Cerebellar cortex (tissue), 1 donor: Measurements from ENCODE around the gene SOWAHA.
A peak's percentile ranks its signal among the peaks of the same experiment; 100 is the strongest.
"Not testable (repeated sequence)": the region's sequence is repeated elsewhere in the genome, so short reads cannot be mapped to it uniquely, and the experiment has no call there.

Experiments used
- DNase-seq: peaks from one replicate; pipeline ENCODE4 v3.0.0-alpha.2; 2015; ENCODE audit warnings: low spot score

Gene SOWAHA

DNA sequence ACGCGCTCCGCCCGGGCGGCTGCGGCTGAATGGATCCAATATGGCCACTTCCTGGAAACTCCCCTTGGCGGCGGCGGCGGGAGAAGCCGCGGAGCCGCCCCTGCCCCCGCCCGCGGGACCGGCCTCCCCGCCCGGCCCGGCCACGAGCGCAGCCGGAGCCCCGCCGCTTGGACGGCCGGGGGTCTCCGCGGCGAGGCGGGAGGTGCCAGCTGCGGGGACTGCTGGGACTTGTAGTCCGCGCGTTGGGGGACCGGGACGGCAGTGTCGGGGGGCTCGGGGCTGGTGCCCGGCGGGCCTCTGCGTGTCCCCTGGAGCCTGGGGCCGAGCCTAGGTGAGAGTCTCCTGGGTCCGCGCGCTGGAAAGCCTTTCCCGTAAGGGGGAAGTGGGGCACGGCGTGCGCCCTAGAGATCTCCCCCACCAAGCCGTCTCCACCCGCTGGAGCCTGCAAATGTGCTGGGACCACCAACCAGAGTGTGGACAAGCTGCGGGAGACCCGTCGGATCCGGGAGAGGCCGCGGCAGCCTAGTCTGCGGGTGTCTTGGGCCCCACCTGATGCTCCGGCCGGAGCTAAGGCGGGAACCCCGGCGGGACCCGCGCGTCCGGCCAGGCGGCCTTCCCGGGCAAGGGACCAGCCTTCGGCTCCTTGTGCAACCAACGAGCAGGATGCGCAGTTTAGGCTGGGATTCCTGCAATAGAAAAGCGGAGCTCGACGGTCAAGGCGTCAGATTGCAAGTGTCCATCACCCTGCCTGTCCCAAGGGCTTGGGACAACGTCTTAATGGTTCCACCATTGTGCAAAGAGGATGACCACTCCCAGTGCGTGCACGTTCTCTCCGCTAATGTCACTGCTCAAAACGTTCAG lies 35.7 kb upstream of the SOWAHA start, which contains the start of gene SEPTIN8:
TSS of gene SEPTIN8 (minus strand) at position 31 of the 861 bp plus-strand sequence. CDS start 102 bp downstream, outside the sequence.
- DNase-seq, result peak; percentile 53

GRCh38 chr5:132778129-132778528 lies 35.0 kb upstream of the SOWAHA start:
- no peak for DNase-seq

DNA sequence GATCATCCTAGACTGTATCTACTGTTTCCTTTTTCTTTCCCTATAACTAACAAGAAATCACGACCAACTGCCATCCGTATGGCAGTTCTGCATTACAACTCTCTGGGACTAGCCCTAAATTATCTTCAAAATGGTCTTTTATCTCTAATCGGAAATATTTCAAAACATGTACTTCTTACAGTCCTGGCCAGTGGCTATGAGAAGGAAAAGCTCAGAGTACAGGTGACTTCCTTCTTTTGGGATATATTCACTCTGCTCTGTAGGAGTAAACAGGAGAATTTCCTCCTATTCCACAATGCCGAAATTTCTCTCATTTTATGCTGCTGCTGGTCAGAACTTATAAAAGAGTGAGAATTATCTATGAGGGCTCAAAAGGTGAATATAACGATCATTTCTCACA lies 34.2 kb upstream of the SOWAHA start:
- DNase-seq, result no peak

DNA sequence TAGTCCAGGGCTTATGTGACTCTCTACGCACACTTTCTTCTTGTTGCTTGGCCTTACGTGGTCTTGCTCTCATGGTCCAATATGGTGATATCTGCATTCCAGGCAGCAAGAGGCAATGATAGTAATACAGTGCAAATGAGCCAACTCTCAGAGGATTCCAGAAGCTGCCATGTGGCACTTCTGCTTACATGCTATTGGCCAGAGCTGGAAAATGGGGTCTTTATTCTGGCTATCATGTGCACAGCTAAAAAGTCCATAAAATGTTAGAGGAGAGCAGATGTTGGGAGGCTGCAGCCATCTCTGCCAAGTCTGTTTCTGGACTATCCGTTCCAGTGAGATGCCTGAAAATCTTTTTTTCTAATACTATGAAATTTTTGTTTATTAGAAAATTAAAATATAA lies 33.1 kb upstream of the SOWAHA start:
- DNase-seq, result no peak

- DNase-seq, result no peak
Observed at GRCh38 chr5:132780577-132780976, 32.5 kb upstream of the SOWAHA start.

GRCh38 chr5:132781029-132781428 lies 32.1 kb upstream of the SOWAHA start:
- no peak for DNase-seq

GRCh38 chr5:132782101-132782500 lies 31.0 kb upstream of the SOWAHA start:
- DNase-seq, result no peak

- DNase-seq, result no peak
Observed at GRCh38 chr5:132785365-132785764, 27.7 kb upstream of the SOWAHA start.

- DNase-seq, result no peak
Observed at GRCh38 chr5:132785864-132786263, 27.2 kb upstream of the SOWAHA start.

DNA sequence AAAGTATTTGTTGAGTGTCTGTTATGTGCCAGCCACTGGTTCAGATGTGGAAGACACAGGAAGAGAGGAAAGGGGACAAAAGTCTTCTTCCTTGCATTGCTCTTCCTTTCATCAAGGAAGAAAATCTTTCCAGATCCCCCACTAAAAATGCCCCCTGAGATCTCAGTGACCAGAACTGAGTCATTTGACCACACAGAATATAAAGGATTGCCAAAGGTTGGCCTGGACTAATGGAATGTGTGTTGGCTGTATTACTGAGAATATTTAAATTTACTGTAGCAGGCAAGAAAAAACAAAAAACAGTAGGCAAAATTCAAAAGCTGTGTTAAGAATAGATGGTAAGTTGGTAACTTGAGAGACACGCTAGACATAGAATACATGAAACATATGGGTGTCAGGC lies 26.0 kb upstream of the SOWAHA start:
- no peak for DNase-seq

DNA sequence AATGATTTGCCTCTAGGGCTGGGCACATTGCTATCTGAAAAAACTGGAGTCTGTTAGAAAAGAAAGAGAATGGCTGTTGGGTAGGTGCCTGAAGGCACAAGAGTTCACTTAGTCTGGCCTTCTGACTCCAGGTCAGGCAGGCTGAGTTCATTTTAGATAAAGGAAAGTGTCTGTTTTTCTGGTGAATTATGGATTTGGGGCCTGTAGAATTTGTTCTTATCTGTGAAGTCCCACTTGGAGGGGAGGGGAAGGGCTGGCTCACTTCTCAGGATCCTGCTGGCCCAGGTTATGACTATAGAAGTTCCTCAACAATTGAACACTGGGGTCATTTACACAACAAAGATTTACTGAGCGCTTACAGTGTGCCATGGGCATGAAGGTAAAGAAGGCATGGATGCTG lies 24.6 kb upstream of the SOWAHA start:
- no peak for DNase-seq

DNA sequence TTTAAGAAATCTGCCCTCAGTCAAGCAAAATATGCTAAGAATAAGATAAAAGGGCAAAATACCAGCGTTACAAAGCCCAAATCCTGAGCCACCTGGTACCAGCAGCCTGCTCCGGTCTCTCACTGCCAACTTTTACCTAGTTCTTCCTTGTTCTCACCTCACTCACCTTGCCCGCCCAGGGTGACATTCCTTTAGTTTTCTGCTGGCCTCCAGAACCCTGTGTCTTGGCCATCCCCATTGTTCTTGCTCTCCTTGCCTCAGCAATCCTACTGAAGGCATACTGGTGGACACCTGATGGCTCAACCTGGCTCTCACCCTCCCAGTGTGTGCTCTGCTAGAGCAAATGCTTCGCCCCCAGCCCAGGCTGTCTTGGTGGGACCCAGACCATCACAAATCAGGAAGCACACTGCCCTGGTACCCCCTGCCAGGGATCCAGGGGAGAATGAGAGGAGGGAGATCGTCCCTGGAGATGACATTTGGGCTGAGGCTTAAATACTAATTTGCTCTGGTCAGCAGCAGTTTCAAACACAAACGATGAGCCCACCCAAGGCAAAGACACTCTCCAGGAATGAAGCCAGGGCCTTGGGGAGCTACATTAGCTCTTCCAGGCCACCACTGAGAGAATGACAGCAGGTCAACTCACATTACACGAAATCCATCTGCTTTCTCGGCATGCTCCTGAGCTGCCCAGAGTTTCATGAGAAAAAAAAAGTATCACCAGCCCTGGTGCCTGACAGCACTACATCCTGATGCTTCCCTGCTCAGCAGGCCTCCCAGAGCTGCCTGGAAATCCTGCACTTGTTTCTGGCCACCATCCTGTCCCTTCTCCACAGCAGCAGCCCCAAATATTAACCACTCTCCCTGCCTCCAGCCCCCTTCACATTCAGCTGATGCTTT lies 23.9 kb upstream of the SOWAHA start:
- peak; percentile 91 for DNase-seq

DNA sequence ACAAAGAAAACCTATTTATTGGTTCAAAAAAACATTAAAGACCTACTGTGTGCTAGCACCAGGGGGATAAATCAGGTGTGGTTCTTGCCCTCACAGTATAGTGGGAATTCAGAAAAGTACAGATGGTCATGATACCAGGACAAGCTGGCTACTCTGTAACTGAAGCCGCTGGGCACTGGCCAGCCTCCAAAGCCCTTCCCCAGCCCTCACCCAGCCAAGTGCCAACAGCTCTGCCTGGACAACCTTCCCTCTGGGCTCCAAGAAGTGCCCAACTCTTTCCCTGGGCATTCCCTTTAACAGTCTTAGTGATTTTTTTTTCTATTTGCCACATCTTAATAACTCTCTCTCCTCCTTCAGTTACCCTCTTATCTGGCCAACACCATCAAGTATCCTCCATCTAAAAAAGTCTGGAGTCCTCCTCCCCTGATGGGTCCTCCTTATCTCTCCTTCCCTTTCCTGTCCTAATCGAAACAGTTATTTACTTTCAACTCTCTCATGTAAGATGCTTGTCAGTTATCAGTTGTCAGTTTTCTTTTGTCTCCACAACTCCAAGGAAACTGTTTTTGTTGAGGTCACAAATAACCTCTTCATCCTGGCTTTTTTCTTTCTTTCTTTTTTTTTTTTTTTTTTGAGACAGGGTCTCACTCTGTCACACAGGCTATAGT lies 22.8 kb upstream of the SOWAHA start:
- peak; percentile 83 for DNase-seq

- no peak for DNase-seq
Observed at GRCh38 chr5:132791026-132791425, 22.1 kb upstream of the SOWAHA start.

DNA sequence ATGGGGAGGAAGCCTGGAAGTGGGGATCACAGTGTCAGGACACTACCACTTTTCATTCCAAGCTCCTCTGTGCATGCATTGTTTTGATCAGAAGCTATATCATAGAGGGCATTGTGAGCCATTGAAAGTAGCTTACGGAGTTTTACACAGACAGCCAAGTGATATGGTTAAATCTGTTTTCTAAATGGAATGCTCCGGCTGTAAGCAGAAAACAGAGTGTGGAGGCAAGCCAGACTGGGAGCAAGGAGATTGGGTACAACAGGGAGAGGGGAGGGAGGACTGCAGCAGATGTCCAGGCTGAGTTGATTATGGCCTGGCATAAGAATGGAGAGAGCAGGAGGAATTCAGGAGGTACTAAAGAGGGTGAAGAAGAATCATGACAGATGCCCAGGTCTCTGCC lies 15.5 kb upstream of the SOWAHA start:
- peak; percentile 84 for DNase-seq

GRCh38 chr5:132799392-132799791 lies 13.7 kb upstream of the SOWAHA start:
- DNase-seq, result no peak

DNA sequence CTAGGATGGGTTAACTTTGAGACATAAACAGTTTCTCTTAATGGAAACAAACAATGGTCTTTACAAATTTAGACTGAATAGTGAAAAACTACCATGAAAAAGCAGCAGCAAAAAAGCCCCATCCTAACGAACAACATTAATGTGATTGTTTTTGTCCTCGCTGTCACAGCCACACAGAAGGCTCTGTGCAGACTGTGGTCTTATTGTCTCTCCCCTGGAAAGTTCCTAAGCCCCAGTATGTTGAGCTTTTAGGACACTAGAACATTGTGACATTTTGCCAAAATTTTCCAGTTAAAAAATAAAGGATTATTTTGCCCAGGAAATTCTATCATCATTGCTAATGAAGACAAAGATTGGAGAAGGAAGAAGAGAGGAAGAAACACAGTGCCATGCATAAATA lies 12.6 kb upstream of the SOWAHA start:
- DNase-seq, result no peak

DNA sequence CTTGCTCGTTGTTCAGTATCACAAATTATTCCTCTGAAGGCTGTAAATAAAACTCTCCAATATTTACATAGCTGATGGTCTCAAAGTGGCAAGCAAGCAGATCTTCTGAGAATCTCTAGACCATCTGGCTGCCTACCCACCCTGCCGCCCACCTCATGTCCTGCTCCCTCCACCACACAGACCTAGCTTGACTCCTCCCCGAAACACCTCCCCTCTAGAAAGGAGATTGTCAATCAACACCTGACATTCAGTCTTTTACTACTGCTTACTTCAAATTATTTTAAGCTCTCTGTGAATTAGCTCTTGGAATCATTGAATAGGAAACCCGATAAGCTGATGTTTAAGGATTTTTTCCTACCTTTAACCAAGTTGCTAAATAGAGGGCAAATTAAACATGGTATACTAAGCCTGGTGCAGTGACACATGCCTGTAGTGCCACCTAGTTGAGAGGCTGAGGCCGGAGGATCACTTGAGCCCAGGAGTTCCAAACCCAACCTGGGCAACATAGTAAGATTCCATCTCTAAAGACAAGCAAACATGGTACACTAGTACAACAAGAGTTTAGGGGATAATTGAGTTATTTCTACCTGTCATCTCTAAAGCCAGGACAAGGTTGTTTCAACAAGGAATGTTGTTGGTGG lies 10.9 kb upstream of the SOWAHA start:
- DNase-seq, result no peak

DNA sequence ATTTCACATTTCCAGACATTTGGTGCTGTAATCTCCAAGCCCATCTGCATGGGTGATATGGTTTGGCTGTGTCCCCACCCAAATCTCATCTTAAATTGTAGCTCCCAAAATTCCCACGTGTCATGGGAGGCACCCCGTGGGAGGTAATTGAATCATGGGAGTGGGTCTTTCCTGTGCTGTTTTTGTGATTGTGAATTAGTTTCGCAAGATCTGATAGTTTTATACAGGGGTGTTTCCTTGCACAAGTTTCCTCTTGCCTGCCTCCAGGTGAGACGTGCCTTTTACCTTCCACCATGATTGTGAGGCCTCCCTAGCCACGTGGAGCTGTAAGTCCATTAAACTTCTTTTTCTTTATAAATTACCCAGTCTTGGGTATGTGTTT lies 10.4 kb upstream of the SOWAHA start:
- not testable (repeated sequence) for DNase-seq

DNA sequence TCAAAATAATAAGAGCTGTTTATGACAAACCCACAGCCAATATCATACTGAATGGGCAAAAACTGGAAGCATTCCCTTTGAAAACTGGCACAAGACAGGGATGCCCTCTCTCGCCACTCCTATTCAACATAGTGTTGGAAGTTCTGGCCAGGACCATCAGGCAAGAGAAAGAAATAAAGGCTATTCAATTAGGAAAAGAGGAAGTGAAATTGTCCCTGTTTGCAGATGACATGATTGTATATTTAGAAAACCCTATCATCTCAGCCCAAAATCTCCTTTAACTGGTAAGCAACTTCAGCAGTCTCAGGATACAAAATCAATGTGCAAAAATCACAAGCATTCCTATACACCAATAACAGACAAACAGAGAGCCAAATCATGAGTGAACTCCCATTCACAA lies 8.9 kb upstream of the SOWAHA start:
- DNase-seq, result not testable (repeated sequence)

GRCh38 chr5:132805872-132806271 lies 7.2 kb upstream of the SOWAHA start:
- DNase-seq, result not testable (repeated sequence)

GRCh38 chr5:132806804-132807162 lies 6.3 kb upstream of the SOWAHA start:
- DNase-seq, result not testable (repeated sequence)
